Measurements from ENCODE around the gene PIGP.
"Not testable (repeated sequence)": the region's sequence is repeated elsewhere in the genome, so short reads cannot be mapped to it uniquely, and the experiment has no call there.

PIGP gene

GRCh38 chr21:37061926-37062592 is 10.8 kb downstream of the PIGP start:
- no peak overlapping the region for H3K4me3 ChIP-seq (ENCODE audit: low read depth, low read length)
- H3K27me3 ChIP-seq (ENCODE audit: control insufficient read depth, insufficient read depth, low read length): no peaks in the 10 kb centered on the region
- H3K4me1 ChIP-seq (ENCODE audit: control insufficient read depth, insufficient read depth, low read length): peaks cover 16% of the 10 kb centered on the region
- H3K36me3 ChIP-seq (ENCODE audit: control insufficient read depth, insufficient read depth, low read length): peaks cover 2% of the 10 kb centered on the region; the same call in 1 of the 2 replicates
- H3K27ac ChIP-seq (ENCODE audit: low read depth, low read length): no peak overlapping the region
- no peaks in the 10 kb centered on the region for H3K9me3 ChIP-seq (ENCODE audit: control insufficient read depth, insufficient read depth, low read length)
- no peak overlapping the region for H3K9ac ChIP-seq (ENCODE audit: low read depth, low read length)

GRCh38 chr21:37060296-37060695 is 12.6 kb downstream of the PIGP start:
- H3K9me3 ChIP-seq (ENCODE audit: control insufficient read depth, insufficient read depth, low read length): no peaks in the 10 kb centered on the region
- no peak overlapping the region for H3K4me3 ChIP-seq (ENCODE audit: low read depth, low read length)
- peaks cover 16% of the 10 kb centered on the region for H3K4me1 ChIP-seq (ENCODE audit: control insufficient read depth, insufficient read depth, low read length)
- no peaks in the 10 kb centered on the region for H3K27me3 ChIP-seq (ENCODE audit: control insufficient read depth, insufficient read depth, low read length)
- H3K9ac ChIP-seq (ENCODE audit: low read depth, low read length): no peak overlapping the region
- peak overlapping the region; percentile 81 for H3K27ac ChIP-seq (ENCODE audit: low read depth, low read length)
- no peaks in the 10 kb centered on the region for H3K36me3 ChIP-seq (ENCODE audit: control insufficient read depth, insufficient read depth, low read length)

GRCh38 chr21:37059181-37059580 is 13.7 kb downstream of the PIGP start:
- Histone ChIP-seq H3K9ac (ENCODE audit: low read depth, low read length) (no peak overlapping the region), H3K4me3 (ENCODE audit: low read depth, low read length) (no peak overlapping the region), H3K27me3 (ENCODE audit: control insufficient read depth, insufficient read depth, low read length) (no peaks in the 10 kb centered on the region), H3K9me3 (ENCODE audit: control insufficient read depth, insufficient read depth, low read length) (no peaks in the 10 kb centered on the region), H3K27ac (ENCODE audit: low read depth, low read length) (no peak overlapping the region), H3K4me1 (ENCODE audit: control insufficient read depth, insufficient read depth, low read length) (peaks cover 16% of the 10 kb centered on the region), H3K36me3 (ENCODE audit: control insufficient read depth, insufficient read depth, low read length) (no peaks in the 10 kb centered on the region)

GRCh38 chr21:37058261-37058660 is 14.6 kb downstream of the PIGP start:
- H3K9ac ChIP-seq (ENCODE audit: low read depth, low read length): no peak overlapping the region
- no peaks in the 10 kb centered on the region for H3K27me3 ChIP-seq (ENCODE audit: control insufficient read depth, insufficient read depth, low read length)
- H3K4me3 ChIP-seq (ENCODE audit: low read depth, low read length): no peak overlapping the region
- H3K9me3 ChIP-seq (ENCODE audit: control insufficient read depth, insufficient read depth, low read length): no peaks in the 10 kb centered on the region
- H3K4me1 ChIP-seq (ENCODE audit: control insufficient read depth, insufficient read depth, low read length): peaks cover 16% of the 10 kb centered on the region
- no peak overlapping the region for H3K27ac ChIP-seq (ENCODE audit: low read depth, low read length)
- no peaks in the 10 kb centered on the region for H3K36me3 ChIP-seq (ENCODE audit: control insufficient read depth, insufficient read depth, low read length)

- Histone ChIP-seq H3K27me3 (ENCODE audit: control insufficient read depth, insufficient read depth, low read length) (no peaks in the 10 kb centered on the region), H3K9ac (ENCODE audit: low read depth, low read length) (no peak overlapping the region), H3K9me3 (ENCODE audit: control insufficient read depth, insufficient read depth, low read length) (no peaks in the 10 kb centered on the region), H3K36me3 (ENCODE audit: control insufficient read depth, insufficient read depth, low read length) (no peaks in the 10 kb centered on the region), H3K4me1 (ENCODE audit: control insufficient read depth, insufficient read depth, low read length) (peaks cover 16% of the 10 kb centered on the region), H3K27ac (ENCODE audit: low read depth, low read length) (no peak overlapping the region), H3K4me3 (ENCODE audit: low read depth, low read length) (no peak overlapping the region)
These were observed 15.3 kb downstream of the PIGP start for GRCh38 chr21:37057614-37058013.

GRCh38 chr21:37055271-37055855 is 17.5 kb downstream of the PIGP start:
- Histone ChIP-seq H3K9ac (ENCODE audit: low read depth, low read length) (no peak overlapping the region), H3K4me3 (ENCODE audit: low read depth, low read length) (no peak overlapping the region), H3K36me3 (ENCODE audit: control insufficient read depth, insufficient read depth, low read length) (no peaks in the 10 kb centered on the region), H3K4me1 (ENCODE audit: control insufficient read depth, insufficient read depth, low read length) (peaks cover 9% of the 10 kb centered on the region), H3K27ac (ENCODE audit: low read depth, low read length) (no peak overlapping the region), H3K27me3 (ENCODE audit: control insufficient read depth, insufficient read depth, low read length) (peaks cover 7% of the 10 kb centered on the region), H3K9me3 (ENCODE audit: control insufficient read depth, insufficient read depth, low read length) (no peaks in the 10 kb centered on the region)

- H3K4me3 ChIP-seq (ENCODE audit: low read depth, low read length); H3K9ac ChIP-seq (ENCODE audit: low read depth, low read length); H3K36me3 ChIP-seq (ENCODE audit: control insufficient read depth, insufficient read depth, low read length); H3K27ac ChIP-seq (ENCODE audit: low read depth, low read length); H3K9me3 ChIP-seq (ENCODE audit: control insufficient read depth, insufficient read depth, low read length): not testable (repeated sequence)
- peaks cover 22% of the 10 kb centered on the region for H3K4me1 ChIP-seq (ENCODE audit: control insufficient read depth, insufficient read depth, low read length)
- H3K27me3 ChIP-seq (ENCODE audit: control insufficient read depth, insufficient read depth, low read length): peaks cover 61% of the 10 kb centered on the region
These were observed 23.1 kb downstream of the PIGP start for GRCh38 chr21:37049741-37050140.

GRCh38 chr21:37047079-37047478 is 25.8 kb downstream of the PIGP start:
- Histone ChIP-seq H3K27ac (ENCODE audit: low read depth, low read length) (peak overlapping the region; percentile 22), H3K9me3 (ENCODE audit: control insufficient read depth, insufficient read depth, low read length) (no peaks in the 10 kb centered on the region), H3K4me1 (ENCODE audit: control insufficient read depth, insufficient read depth, low read length) (peaks cover 22% of the 10 kb centered on the region), H3K9ac (ENCODE audit: low read depth, low read length) (no peak overlapping the region), H3K36me3 (ENCODE audit: control insufficient read depth, insufficient read depth, low read length) (no peaks in the 10 kb centered on the region), H3K4me3 (ENCODE audit: low read depth, low read length) (no peak overlapping the region), H3K27me3 (ENCODE audit: control insufficient read depth, insufficient read depth, low read length) (peaks cover 71% of the 10 kb centered on the region)

- H3K4me1 ChIP-seq (ENCODE audit: control insufficient read depth, insufficient read depth, low read length): peaks cover 22% of the 10 kb centered on the region
- H3K4me3 ChIP-seq (ENCODE audit: low read depth, low read length): no peak overlapping the region
- no peak overlapping the region for H3K9ac ChIP-seq (ENCODE audit: low read depth, low read length)
- H3K27ac ChIP-seq (ENCODE audit: low read depth, low read length): no peak overlapping the region
- H3K27me3 ChIP-seq (ENCODE audit: control insufficient read depth, insufficient read depth, low read length): peaks cover 79% of the 10 kb centered on the region
- no peaks in the 10 kb centered on the region for H3K36me3 ChIP-seq (ENCODE audit: control insufficient read depth, insufficient read depth, low read length)
- H3K9me3 ChIP-seq (ENCODE audit: control insufficient read depth, insufficient read depth, low read length): no peaks in the 10 kb centered on the region
These were observed 27.3 kb downstream of the PIGP start for GRCh38 chr21:37045556-37045955.

- Histone ChIP-seq H3K9ac (ENCODE audit: low read depth, low read length) (no peak overlapping the region), H3K9me3 (ENCODE audit: control insufficient read depth, insufficient read depth, low read length) (no peaks in the 10 kb centered on the region), H3K27me3 (ENCODE audit: control insufficient read depth, insufficient read depth, low read length) (peaks cover 79% of the 10 kb centered on the region), H3K4me1 (ENCODE audit: control insufficient read depth, insufficient read depth, low read length) (peaks cover 22% of the 10 kb centered on the region), H3K36me3 (ENCODE audit: control insufficient read depth, insufficient read depth, low read length) (no peaks in the 10 kb centered on the region), H3K4me3 (ENCODE audit: low read depth, low read length) (no peak overlapping the region), H3K27ac (ENCODE audit: low read depth, low read length) (no peak overlapping the region)
These were observed 27.7 kb downstream of the PIGP start for GRCh38 chr21:37045149-37045548.

- H3K27ac ChIP-seq (ENCODE audit: low read depth, low read length): no peak overlapping the region
- peaks cover 79% of the 10 kb centered on the region for H3K27me3 ChIP-seq (ENCODE audit: control insufficient read depth, insufficient read depth, low read length)
- H3K9me3 ChIP-seq (ENCODE audit: control insufficient read depth, insufficient read depth, low read length): no peaks in the 10 kb centered on the region
- peaks cover 22% of the 10 kb centered on the region for H3K4me1 ChIP-seq (ENCODE audit: control insufficient read depth, insufficient read depth, low read length)
- H3K4me3 ChIP-seq (ENCODE audit: low read depth, low read length): no peak overlapping the region
- H3K36me3 ChIP-seq (ENCODE audit: control insufficient read depth, insufficient read depth, low read length): no peaks in the 10 kb centered on the region
- no peak overlapping the region for H3K9ac ChIP-seq (ENCODE audit: low read depth, low read length)
These were observed 28.2 kb downstream of the PIGP start for GRCh38 chr21:37044643-37045042.
